Naive thymus-derived CD4-positive, alpha-beta T cell (primary cell): ENCODE data around the gene PABPC1L. TPM values are rescaled to one million over a fixed set of nuclear protein-coding genes. Genes with fewer than 3 reads are reported as not detected.

Experiments used
- ATAC-seq: fragments of 150-1000 bp; cut with Tn5 transposase; 2 replicates; pipeline ENCODE4 v1.10.0; 2021; ENCODE audit warnings: mild to moderate bottlenecking, moderate library complexity
- CTCF ChIA-PET: fragments of 350-600 bp; sonication (Branson Sonifier 250); formaldehyde crosslinking; loops from one replicate; lab custom pipeline; 2021; ENCODE audit warnings: antibody characterized with exemption; lab: Charles Lee
- POLR2A ChIA-PET: fragments of 350-600 bp; sonication (Branson Sonifier 250); formaldehyde crosslinking; loops from one replicate; lab custom pipeline; 2021; ENCODE audit warnings: antibody characterized with exemption, inconsistent platforms; lab: Charles Lee
- DNase-seq, 9 donors: peaks; one replicate each; pipeline versions ENCODE4 v3.0.0 to v3.0.0-alpha.2; 2020 to 2022; ENCODE audit warnings: mixed read lengths in 1 of 9
- H3K27ac ChIP-seq: one replicate; pipeline ENCODE4 v1.7.0; 2013; ENCODE audit warnings: mild to moderate bottlenecking, low read depth, low read length, moderate library complexity
- H3K27me3 ChIP-seq, 2 donors: one replicate each; pipeline ENCODE4 v1.7.0; 2013; ENCODE audit warnings: low read length in 2 of 2, mild to moderate bottlenecking in 2 of 2, moderate library complexity in 2 of 2; ENCODE audit not compliant: control insufficient read depth in 2 of 2, insufficient read depth in 2 of 2
- H3K36me3 ChIP-seq, 3 experiments: 1 replicate in 2 of 3; 2 replicates in 1 of 3; pipeline ENCODE4 v1.7.0; 2013; ENCODE audit warnings: low read length in 3 of 3, mild to moderate bottlenecking in 3 of 3, moderate library complexity in 1 of 3; ENCODE audit not compliant: insufficient read depth in 3 of 3, control insufficient read depth in 2 of 3
- H3K4me1 ChIP-seq, 2 donors: one replicate each; pipeline ENCODE4 v1.7.0; 2013; ENCODE audit warnings: low read length in 2 of 2, mild to moderate bottlenecking in 2 of 2, moderate library complexity in 1 of 2; ENCODE audit not compliant: control insufficient read depth in 2 of 2, insufficient read depth in 2 of 2
- H3K4me3 ChIP-seq: 2 replicates; pipeline ENCODE4 v1.7.0; 2013; ENCODE audit warnings: mild to moderate bottlenecking, low read length
- H3K9me3 ChIP-seq, 3 experiments: 1 replicate in 2 of 3; 2 replicates in 1 of 3; pipeline ENCODE4 v1.7.0; 2013; ENCODE audit warnings: low read length in 3 of 3; ENCODE audit not compliant: control insufficient read depth in 2 of 3
- H3K27ac Mint-ChIP-seq, 9 donors: one replicate each; pipeline ENCODE4 v1.8.0; 2020 to 2022; ENCODE audit warnings: mixed read lengths in 9 of 9, mild to moderate bottlenecking in 8 of 9, moderate library complexity in 5 of 9, inconsistent platforms in 2 of 9
- H3K27me3 Mint-ChIP-seq, 5 donors: one replicate each; pipeline ENCODE4 v1.8.0; 2021 to 2022; ENCODE audit warnings: mixed read lengths in 5 of 5, mild to moderate bottlenecking in 1 of 5
- H3K36me3 Mint-ChIP-seq, 5 donors: one replicate each; pipeline ENCODE4 v1.8.0; 2020 to 2022; ENCODE audit warnings: mixed read lengths in 5 of 5, mild to moderate bottlenecking in 3 of 5, inconsistent platforms in 1 of 5
- H3K4me1 Mint-ChIP-seq, 7 donors: one replicate each; pipeline ENCODE4 v1.8.0; 2020 to 2022; ENCODE audit warnings: mixed read lengths in 7 of 7, mild to moderate bottlenecking in 3 of 7, inconsistent platforms in 1 of 7
- H3K4me3 Mint-ChIP-seq, 10 donors: one replicate each; pipeline ENCODE4 v1.8.0; 2020 to 2022; ENCODE audit warnings: mild to moderate bottlenecking in 10 of 10, mixed read lengths in 10 of 10, moderate library complexity in 6 of 10, inconsistent platforms in 2 of 10
- H3K9me3 Mint-ChIP-seq, 11 donors: one replicate each; pipeline ENCODE4 v1.8.0; 2020 to 2022; ENCODE audit warnings: mixed read lengths in 11 of 11, mild to moderate bottlenecking in 4 of 11, inconsistent platforms in 1 of 11, moderate library complexity in 1 of 11
- intact Hi-C, 2 donors: fragments of 100-400 bp; cut with micrococcal nuclease; formaldehyde crosslinking; loops; one replicate each; pipeline ENCODE4 v1.15.1; 2023
- polyA plus RNA-seq, 2 donors: library from polyadenylated mRNA; unstranded; fragments of 300-500 nt; fragmentation: Illumina TruSeq; gene quantifications; one replicate each; pipeline ENCODE4 v1.2.3, GENCODE V29; 2021
- total RNA-seq, 6 experiments: library from RNA in 5 of 6; stranded (reverse) in 5 of 6; gene quantifications; 1 replicate in 5 of 6; 2 replicates in 1 of 6; pipeline ENCODE4 v1.2.3 and lab custom pipeline; 2021 to 2026

The PABPC1L gene
- total and polyA plus RNA-seq, 7 experiments from 2014 or later = 1.3 to 71.7 (median 54.3) TPM

DNA sequence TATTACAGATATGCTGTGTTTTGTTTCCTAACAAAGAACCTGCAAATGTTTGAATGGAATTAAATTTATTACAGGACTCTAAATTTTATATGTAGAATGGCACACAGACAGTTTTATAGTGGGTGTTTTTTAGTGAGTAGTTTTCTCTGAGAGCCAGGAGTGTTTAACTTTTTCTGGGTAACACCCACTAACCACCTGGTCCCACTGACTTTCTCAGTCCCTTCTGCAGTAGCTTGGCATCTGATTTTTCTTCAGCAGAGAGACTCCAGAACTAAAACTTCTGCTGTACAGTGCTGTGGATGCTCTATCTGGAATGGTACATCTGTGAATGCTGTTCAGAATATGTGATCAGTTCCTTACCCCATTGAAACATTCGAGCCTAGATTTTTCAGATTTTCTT is 18.0 kb upstream of the PABPC1L start:
- DNase-seq (no peak), ATAC-seq (no peak)
- Mint-ChIP-seq H3K36me3 (peaks cover 0 to 28% (median 3%) of the 10 kb centered on the region in 5 donors), H3K27me3 (no peaks in the 10 kb centered on the region), H3K4me3 (peak overlapping the region in 9 of 10 donors; percentile 3 to 87 (median 62)), H3K4me1 (peaks cover 65 to 97% (median 91%) of the 10 kb centered on the region in 7 donors), H3K27ac (peak overlapping the region in 8 of 9 donors; percentile 17 to 93 (median 73)), H3K9me3 (no peaks in the 10 kb centered on the region)
- Histone ChIP-seq H3K9me3 (no peaks in the 10 kb centered on the region), H3K36me3 (no peaks in the 10 kb centered on the region), H3K27me3 (no peaks in the 10 kb centered on the region), H3K27ac (peak overlapping the region; percentile 49), H3K4me1 (peaks cover 67 to 76% of the 10 kb centered on the region in 2 donors), H3K4me3 (no peak overlapping the region)
- intact Hi-C loops = no loop called here
- ChIA-PET CTCF (interaction anchor here (0.5 to 0.6 kb wide), 2 partner anchors 79 to 98 kb away, joined by 3 read pairs; no protein-coding TSS in a partner anchor), POLR2A (interaction anchor here (0.6 to 2.8 kb wide), 6 partner anchors 8 to 121 kb away, joined by 3 to 9 read pairs (median 4); partner anchors contain the start of gene PABPC1L)

DNA sequence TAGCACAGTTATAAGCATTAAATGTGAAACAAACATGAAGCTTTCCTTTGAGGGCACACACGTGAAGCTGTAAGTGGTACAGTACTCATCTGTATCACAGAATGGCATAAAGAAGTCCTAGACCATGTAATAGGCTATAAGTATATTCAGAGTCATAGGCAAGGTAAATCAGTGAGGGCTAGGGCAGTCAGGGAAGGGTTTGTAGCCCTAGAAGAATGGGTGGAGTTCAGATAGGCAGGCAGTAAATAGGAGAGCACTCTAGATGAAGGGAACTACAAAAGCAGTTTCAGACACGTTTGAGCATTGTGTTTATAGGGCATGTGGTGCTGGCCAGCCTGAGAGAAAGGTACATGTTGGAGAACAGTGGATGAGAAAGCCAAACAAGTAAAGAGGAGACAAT is 14.9 kb upstream of the PABPC1L start:
- Mint-ChIP-seq H3K27me3 (no peaks in the 10 kb centered on the region), H3K4me3 (peak overlapping the region; percentile 1 to 72 (median 49)), H3K27ac (peak overlapping the region in 8 of 9 donors; percentile 0 to 74 (median 44)), H3K9me3 (no peaks in the 10 kb centered on the region), H3K36me3 (peaks cover 0 to 27% (median 8%) of the 10 kb centered on the region in 5 donors), H3K4me1 (peaks cover 62 to 93% (median 76%) of the 10 kb centered on the region in 7 donors)
- Histone ChIP-seq H3K4me1 (peaks cover 55 to 71% of the 10 kb centered on the region in 2 donors), H3K36me3 (peaks cover 0 to 1% (median 0%) of the 10 kb centered on the region in 3 experiments), H3K27ac (peak overlapping the region; percentile 53), H3K9me3 (no peaks in the 10 kb centered on the region), H3K27me3 (no peaks in the 10 kb centered on the region), H3K4me3 (no peak overlapping the region)
- intact Hi-C loops = no loop called here
- ATAC-seq = no peak
- ChIA-PET POLR2A (interaction anchor here (0.5 to 1.5 kb wide), 5 partner anchors 13 to 512 kb away, joined by 3 read pairs; partner anchors contain the start of gene PABPC1L), CTCF (no interaction called here)
- no peak for DNase-seq

DNA sequence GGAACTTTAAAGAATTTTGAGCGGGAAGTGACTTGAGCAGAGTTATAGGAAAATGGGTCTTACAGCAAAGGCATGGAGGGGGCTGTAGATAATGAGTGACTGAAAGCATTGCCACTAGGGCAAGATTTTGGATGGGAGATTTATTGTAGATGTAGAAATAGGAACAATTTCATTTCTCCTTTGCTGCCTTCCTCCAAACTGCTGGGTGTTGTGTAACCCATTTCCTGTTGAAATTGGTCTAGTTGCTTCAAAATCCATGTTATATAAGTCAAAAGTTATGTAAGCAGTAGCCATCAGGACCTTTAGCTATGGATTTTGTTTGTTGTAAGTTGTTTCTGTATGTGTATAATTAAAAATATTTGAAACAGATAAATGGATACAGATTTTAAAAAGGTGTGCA is 13.3 kb upstream of the PABPC1L start:
- ChIA-PET CTCF (interaction anchor here (0.6 to 0.8 kb wide), 3 partner anchors 9 to 1072 kb away, joined by 3 read pairs; no protein-coding TSS in a partner anchor), POLR2A (interaction anchor here (0.8 to 1.7 kb wide), 2 partner anchors 11 to 13 kb away, joined by 4 to 5 read pairs; partner anchors contain the start of gene YWHAB)
- Histone ChIP-seq H3K27ac (peak overlapping the region; percentile 41), H3K9me3 (no peaks in the 10 kb centered on the region), H3K36me3 (peaks cover 0 to 16% (median 2%) of the 10 kb centered on the region in 3 experiments), H3K4me3 (no peak overlapping the region), H3K27me3 (no peaks in the 10 kb centered on the region), H3K4me1 (peaks cover 51 to 57% of the 10 kb centered on the region in 2 donors)
- ATAC-seq (no peak), DNase-seq (no peak)
- Mint-ChIP-seq H3K4me3 (peak overlapping the region; percentile 13 to 75 (median 44)), H3K27me3 (no peaks in the 10 kb centered on the region), H3K9me3 (no peaks in the 10 kb centered on the region), H3K36me3 (peaks cover 0 to 34% (median 16%) of the 10 kb centered on the region in 5 donors), H3K27ac (peak overlapping the region; percentile 4 to 91 (median 33)), H3K4me1 (peaks cover 66 to 94% (median 79%) of the 10 kb centered on the region in 7 donors)
- intact Hi-C loops = loop anchor here in 1 of 2 donors (1.0 kb wide), 1 partner anchor 8 kb away; no protein-coding TSS in a partner anchor

DNA sequence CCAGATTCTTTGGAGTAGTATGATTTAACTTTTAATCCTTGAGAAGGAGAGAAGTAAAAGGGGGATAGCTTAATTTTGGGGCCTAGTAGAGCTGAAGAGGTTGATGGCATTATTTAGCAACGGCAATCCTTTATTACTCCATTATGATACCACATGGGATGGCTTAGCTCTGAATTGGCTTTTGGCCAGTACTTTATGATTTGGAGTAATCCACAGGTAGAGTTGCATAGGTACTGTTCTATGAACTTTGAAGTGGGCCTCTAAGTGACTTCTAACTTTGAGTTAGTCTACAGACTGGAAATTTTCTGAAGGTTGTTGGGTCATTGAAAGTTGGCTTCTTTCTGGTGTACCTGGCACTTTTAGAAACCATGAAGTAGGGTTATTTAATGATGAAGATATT is 12.7 kb upstream of the PABPC1L start:
- Histone ChIP-seq H3K27ac (peak overlapping the region; percentile 41), H3K4me3 (no peak overlapping the region), H3K36me3 (peaks cover 4 to 22% (median 8%) of the 10 kb centered on the region in 3 experiments), H3K27me3 (no peaks in the 10 kb centered on the region), H3K4me1 (peaks cover 46 to 52% of the 10 kb centered on the region in 2 donors), H3K9me3 (no peaks in the 10 kb centered on the region)
- intact Hi-C loops = no loop called here
- Mint-ChIP-seq H3K9me3 (no peaks in the 10 kb centered on the region), H3K4me3 (peak overlapping the region in 8 of 10 donors; percentile 24 to 75 (median 50)), H3K36me3 (peaks cover 0 to 31% (median 17%) of the 10 kb centered on the region in 5 donors), H3K27me3 (no peaks in the 10 kb centered on the region), H3K27ac (peak overlapping the region; percentile 4 to 91 (median 38)), H3K4me1 (peaks cover 61 to 90% (median 74%) of the 10 kb centered on the region in 7 donors)
- DNase-seq = no peak
- no peak for ATAC-seq
- ChIA-PET POLR2A (interaction anchor here (1.7 kb wide), 1 partner anchor 12 kb away, joined by 5 read pairs; no protein-coding TSS in a partner anchor), CTCF (interaction anchor here (0.6 to 0.9 kb wide), 3 partner anchors 10 to 1072 kb away, joined by 3 read pairs; no protein-coding TSS in a partner anchor)

DNA sequence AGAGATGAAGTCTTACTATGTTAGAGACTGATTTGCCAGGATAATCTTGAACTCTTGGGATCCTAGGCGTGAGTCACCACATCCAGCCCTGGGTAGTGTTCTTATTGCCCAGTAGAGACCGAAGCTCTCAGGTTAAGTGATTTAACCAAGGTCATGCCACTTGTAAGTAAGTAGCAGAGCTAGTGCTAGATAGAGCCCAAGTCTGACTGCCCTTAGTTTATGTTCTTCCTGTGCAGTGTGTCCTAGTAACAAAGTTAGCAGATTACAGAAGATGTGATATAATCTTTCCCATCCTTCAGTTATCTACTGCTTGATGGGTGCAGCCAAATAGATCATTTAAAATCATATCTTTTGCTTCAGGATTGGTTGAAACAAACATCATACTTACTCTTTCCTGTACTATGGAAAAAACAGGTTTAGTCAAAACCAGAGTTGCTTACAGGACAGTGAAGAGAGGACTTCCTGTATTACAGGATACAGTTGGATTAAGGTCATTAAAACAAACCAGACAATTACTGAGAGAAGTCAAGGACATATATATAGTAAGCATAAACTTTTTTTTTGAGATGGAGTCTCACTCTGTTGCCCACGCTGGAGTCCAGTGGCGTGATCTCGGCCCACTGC is 9.5 kb upstream of the PABPC1L start:
- peak overlapping the region in 5 of 10 donors; percentile 25 to 48 (median 39) for H3K4me3 Mint-ChIP-seq
- DNase-seq (no peak), ATAC-seq (no peak)
- peak overlapping the region; percentile 29 for H3K27ac ChIP-seq
- no peaks in the 10 kb centered on the region for H3K27me3 Mint-ChIP-seq
- H3K9me3 ChIP-seq = no peaks in the 10 kb centered on the region
- H3K36me3 ChIP-seq = peaks cover 28 to 53% (median 36%) of the 10 kb centered on the region in 3 experiments
- no peaks in the 10 kb centered on the region for H3K27me3 ChIP-seq
- CTCF ChIA-PET = no interaction called here
- no peak overlapping the region for H3K4me3 ChIP-seq
- H3K4me1 Mint-ChIP-seq = peaks cover 36 to 64% (median 51%) of the 10 kb centered on the region in 7 donors
- POLR2A ChIA-PET = interaction anchor here (1.1 kb wide), 2 partner anchors 10 to 15 kb away, joined by 3 read pairs; partner anchors contain the start of gene YWHAB
- intact Hi-C loops = no loop called here
- H3K36me3 Mint-ChIP-seq = peaks cover 11 to 37% (median 31%) of the 10 kb centered on the region in 5 donors
- H3K9me3 Mint-ChIP-seq = no peaks in the 10 kb centered on the region
- H3K27ac Mint-ChIP-seq = peak overlapping the region; percentile 65 to 87 (median 78)
- peaks cover 31 to 34% of the 10 kb centered on the region in 2 donors for H3K4me1 ChIP-seq

DNA sequence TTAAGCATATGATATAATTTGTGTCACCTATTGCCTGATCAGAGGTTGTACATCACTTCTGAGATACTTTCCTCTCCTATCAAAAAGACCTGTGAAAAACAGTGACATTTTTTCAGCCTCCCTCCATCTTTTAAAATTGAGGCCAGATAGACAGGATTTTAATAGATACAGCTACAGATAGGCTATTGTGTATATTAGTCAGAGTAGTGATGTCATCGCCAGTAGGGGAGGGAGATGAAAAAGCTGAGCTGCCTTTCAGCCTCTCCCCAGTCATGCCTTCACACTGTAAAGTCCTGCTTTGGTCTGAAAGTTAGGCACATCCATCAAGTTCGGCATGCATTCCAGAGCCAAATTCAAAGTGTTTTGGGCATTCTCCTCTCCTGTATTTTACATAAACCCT is 7.9 kb upstream of the PABPC1L start:
- H3K27me3 ChIP-seq = no peaks in the 10 kb centered on the region
- H3K9me3 Mint-ChIP-seq = no peaks in the 10 kb centered on the region
- peaks cover 16 to 40% (median 34%) of the 10 kb centered on the region in 5 donors for H3K36me3 Mint-ChIP-seq
- ATAC-seq (no peak), DNase-seq (no peak)
- H3K4me3 ChIP-seq = no peak overlapping the region
- H3K9me3 ChIP-seq = no peaks in the 10 kb centered on the region
- POLR2A ChIA-PET = interaction anchor here (0.7 to 1.8 kb wide), 3 partner anchors 13 to 56 kb away, joined by 3 to 10 read pairs (median 3); partner anchors contain the start of gene YWHAB
- H3K4me1 Mint-ChIP-seq = peaks cover 20 to 48% (median 35%) of the 10 kb centered on the region in 7 donors
- H3K4me1 ChIP-seq = peaks cover 15 to 18% of the 10 kb centered on the region in 2 donors
- no peak overlapping the region for H3K4me3 Mint-ChIP-seq
- peaks cover 28 to 68% (median 50%) of the 10 kb centered on the region in 3 experiments for H3K36me3 ChIP-seq
- H3K27me3 Mint-ChIP-seq = no peaks in the 10 kb centered on the region
- peak overlapping the region in 1 of 9 donors; percentile 43 for H3K27ac Mint-ChIP-seq
- CTCF ChIA-PET = no interaction called here
- no peak overlapping the region for H3K27ac ChIP-seq
- intact Hi-C loops = no loop called here
